Cardiac muscle cell (in vitro differentiated cells and primary cell): ENCODE results near the gene EMILIN2. TPM values are rescaled to one million over a fixed set of nuclear protein-coding genes. Genes with fewer than 3 reads are reported as not detected.

Experiments used
- DNase-seq, 2 donors: peaks; one replicate each; pipeline versions ENCODE4 v3.0.0 to v3.0.0-alpha.2; 2010 to 2017; ENCODE audit warnings: low read depth in 1 of 2, low spot score in 1 of 2
- H3K27ac ChIP-seq: fragments of 200-600 bp; sonication (generic); 2 replicates; pipeline ENCODE4 v1.5.1; 2016
- H3K27me3 ChIP-seq: fragments of 200-600 bp; sonication (generic); 2 replicates; pipeline ENCODE4 v1.6.0; 2016; ENCODE audit warnings: control low read depth
- H3K36me3 ChIP-seq: fragments of 200-600 bp; sonication (generic); 2 replicates; pipeline ENCODE4 v1.5.1; 2016; ENCODE audit warnings: control low read depth
- H3K4me1 ChIP-seq: fragments of 200-600 bp; sonication (generic); 2 replicates; pipeline ENCODE4 v1.8.1; 2017; ENCODE audit warnings: low read depth, mild to moderate bottlenecking, mixed run types
- H3K4me3 ChIP-seq: fragments of 200-600 bp; sonication (generic); 2 replicates; pipeline ENCODE4 v1.5.1; 2016; ENCODE audit warnings: mild to moderate bottlenecking
- H3K9me3 ChIP-seq: fragments of 200-600 bp; sonication (generic); 2 replicates; pipeline ENCODE4 v1.5.1; 2017; ENCODE audit warnings: low read depth, mild to moderate bottlenecking, control low read depth
- CTCF ChIP-seq: IDR thresholded peaks from 2 replicates; pipeline ENCODE4 v1.5.1; 2012; ENCODE audit warnings: low read depth, mild to moderate bottlenecking, low read length
- polyA plus RNA-seq: library from polyadenylated mRNA; unstranded; fragments of >200 nt; fragmentation: Nextera tagmentation; extraction: Ambion mirVana; gene quantifications from 2 replicates; pipeline ENCODE4 v1.2.1, GENCODE V29; 2016
- total RNA-seq: library from RNA; depleted of rRNA; stranded (reverse); fragments of >200 nt; gene quantifications from 2 replicates; pipeline ENCODE4 v1.2.3, GENCODE V29; 2016

EMILIN2 gene
- total and polyA plus RNA-seq, 2 experiments from 2014 or later = 96.8 to 134 TPM

- H3K36me3 ChIP-seq = no peaks in the 10 kb centered on the region
- TF ChIP-seq CTCF = no peak
- H3K4me3 ChIP-seq = no peak overlapping the region
- no peaks in the 10 kb centered on the region for H3K27me3 ChIP-seq
- no peaks in the 10 kb centered on the region for H3K9me3 ChIP-seq
- H3K27ac ChIP-seq = no peak overlapping the region
- DNase-seq = no peak
- no peaks in the 10 kb centered on the region for H3K4me1 ChIP-seq
Observed at GRCh38 chr18:2811416-2811815, 35.4 kb upstream of the EMILIN2 start.

GRCh38 chr18:2814928-2815327 lies 31.9 kb upstream of the EMILIN2 start:
- no peaks in the 10 kb centered on the region for H3K4me1 ChIP-seq
- no peaks in the 10 kb centered on the region for H3K27me3 ChIP-seq
- H3K9me3 ChIP-seq = no peaks in the 10 kb centered on the region
- TF ChIP-seq CTCF = no peak
- no peak overlapping the region for H3K4me3 ChIP-seq
- H3K27ac ChIP-seq = no peak overlapping the region
- no peaks in the 10 kb centered on the region for H3K36me3 ChIP-seq
- DNase-seq = no peak

GRCh38 chr18:2818281-2818680 lies 28.5 kb upstream of the EMILIN2 start:
- Histone ChIP-seq H3K36me3 (no peaks in the 10 kb centered on the region), H3K27me3 (no peaks in the 10 kb centered on the region), H3K4me1 (no peaks in the 10 kb centered on the region), H3K27ac (no peak overlapping the region), H3K9me3 (no peaks in the 10 kb centered on the region), H3K4me3 (no peak overlapping the region)
- TF ChIP-seq CTCF = no peak
- DNase-seq = no peak

- H3K4me3 ChIP-seq = no peak overlapping the region
- H3K36me3 ChIP-seq = no peaks in the 10 kb centered on the region
- no peaks in the 10 kb centered on the region for H3K27me3 ChIP-seq
- H3K27ac ChIP-seq = no peak overlapping the region
- H3K4me1 ChIP-seq = peaks cover 3% of the 10 kb centered on the region
- H3K9me3 ChIP-seq = no peaks in the 10 kb centered on the region
- DNase-seq = no peak
- no peak for TF ChIP-seq CTCF
Observed at GRCh38 chr18:2821695-2822094, 25.1 kb upstream of the EMILIN2 start.

GRCh38 chr18:2822213-2822921 lies 24.4 kb upstream of the EMILIN2 start:
- no peak for DNase-seq
- Histone ChIP-seq H3K27me3 (no peaks in the 10 kb centered on the region), H3K9me3 (no peaks in the 10 kb centered on the region), H3K27ac (no peak overlapping the region), H3K36me3 (no peaks in the 10 kb centered on the region), H3K4me3 (no peak overlapping the region), H3K4me1 (peaks cover 6% of the 10 kb centered on the region)
- TF ChIP-seq CTCF = no peak
